Activated T-cell treated with anti-CD3 and anti-CD28 coated beads, Interleukin-2, amount 50 U/mL, for 72 hours (primary cell): Measurements from ENCODE around the gene CLEC19A. TPM values are rescaled to one million over a fixed set of nuclear protein-coding genes. Genes with fewer than 3 reads are reported as not detected.

ENCODE experiments used
- ATAC-seq, 2 donors: fragments of 150-1000 bp; cut with Tn5 transposase; replicated peaks in 1 of 2; 2 replicates each; pipeline ENCODE4 v1.10.0; 2021; ENCODE audit warnings: moderate library complexity in 2 of 2, mild to moderate bottlenecking in 1 of 2
- DNase-seq, 2 donors: peaks; one replicate each; pipeline ENCODE4 v3.0.0; 2021 to 2022; ENCODE audit warnings: mixed read lengths in 1 of 2
- H3K27ac Mint-ChIP-seq: one replicate; pipeline ENCODE4 v1.8.0; 2022; ENCODE audit warnings: mild to moderate bottlenecking, moderate library complexity, mixed read lengths
- H3K27me3 Mint-ChIP-seq: one replicate; pipeline ENCODE4 v1.8.0; 2022; ENCODE audit warnings: low read depth, mixed read lengths
- H3K36me3 Mint-ChIP-seq, 2 donors: one replicate each; pipeline ENCODE4 v1.8.0; 2022; ENCODE audit warnings: mixed read lengths in 2 of 2, mild to moderate bottlenecking in 1 of 2; ENCODE audit not compliant: insufficient read depth in 2 of 2
- H3K4me1 Mint-ChIP-seq: one replicate; pipeline ENCODE4 v1.8.0; 2022; ENCODE audit warnings: low read depth, mixed read lengths
- H3K4me3 Mint-ChIP-seq, 2 donors: one replicate each; pipeline ENCODE4 v1.8.0; 2022; ENCODE audit warnings: mild to moderate bottlenecking in 2 of 2, mixed read lengths in 2 of 2, moderate library complexity in 2 of 2
- H3K9me3 Mint-ChIP-seq, 2 donors: one replicate each; pipeline ENCODE4 v1.8.0; 2022; ENCODE audit warnings: mixed read lengths in 2 of 2
- total RNA-seq, 2 donors: library from RNA; stranded (reverse); gene quantifications; one replicate each; pipeline ENCODE4 v1.2.3, GENCODE V29; 2022

CLEC19A gene
- total RNA-seq, 2 donors from 2014 or later = not detected

- peaks cover 32% of the 10 kb centered on the region for H3K4me1 Mint-ChIP-seq
- no peak overlapping the region for H3K4me3 Mint-ChIP-seq
- H3K36me3 Mint-ChIP-seq = no peaks in the 10 kb centered on the region
- peaks cover 30% of the 10 kb centered on the region for H3K27me3 Mint-ChIP-seq
- no peak overlapping the region for H3K27ac Mint-ChIP-seq
- no peaks in the 10 kb centered on the region for H3K9me3 Mint-ChIP-seq
- DNase-seq = no peak
- ATAC-seq = no peak
Measured at GRCh38 chr16:19290860-19291259, 5.3 kb downstream of the CLEC19A start.

- Mint-ChIP-seq H3K4me3 (no peak overlapping the region), H3K36me3 (no peaks in the 10 kb centered on the region), H3K27ac (no peak overlapping the region), H3K27me3 (peaks cover 30% of the 10 kb centered on the region), H3K9me3 (no peaks in the 10 kb centered on the region), H3K4me1 (peaks cover 32% of the 10 kb centered on the region)
- ATAC-seq = peak in 1 of 2 donors; percentile 6
- peak; percentile 5 to 8 for DNase-seq
Measured at GRCh38 chr16:19291475-19291874, 5.9 kb downstream of the CLEC19A start.

DNA sequence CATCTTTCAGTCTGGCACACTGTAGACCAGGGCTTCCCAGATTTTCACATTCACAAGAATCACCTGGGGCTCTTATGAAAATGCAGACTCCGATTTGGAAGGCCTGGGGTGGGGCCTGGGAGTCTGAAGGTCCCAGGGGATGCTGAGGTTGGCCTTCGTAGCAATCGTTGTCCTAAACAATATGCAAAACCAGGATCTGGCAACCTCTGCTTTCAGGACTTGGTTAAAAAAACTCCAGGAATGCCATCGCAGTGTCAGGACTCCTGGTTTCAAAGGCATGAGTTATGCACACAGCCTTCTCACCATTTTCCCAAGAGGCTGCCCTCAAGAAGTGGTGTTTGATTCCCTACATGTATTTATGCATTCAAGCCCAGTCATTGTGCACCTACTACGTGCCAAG lies 6.7 kb downstream of the CLEC19A start:
- peaks cover 32% of the 10 kb centered on the region for H3K4me1 Mint-ChIP-seq
- no peaks in the 10 kb centered on the region for H3K9me3 Mint-ChIP-seq
- ATAC-seq = no peak

DNA sequence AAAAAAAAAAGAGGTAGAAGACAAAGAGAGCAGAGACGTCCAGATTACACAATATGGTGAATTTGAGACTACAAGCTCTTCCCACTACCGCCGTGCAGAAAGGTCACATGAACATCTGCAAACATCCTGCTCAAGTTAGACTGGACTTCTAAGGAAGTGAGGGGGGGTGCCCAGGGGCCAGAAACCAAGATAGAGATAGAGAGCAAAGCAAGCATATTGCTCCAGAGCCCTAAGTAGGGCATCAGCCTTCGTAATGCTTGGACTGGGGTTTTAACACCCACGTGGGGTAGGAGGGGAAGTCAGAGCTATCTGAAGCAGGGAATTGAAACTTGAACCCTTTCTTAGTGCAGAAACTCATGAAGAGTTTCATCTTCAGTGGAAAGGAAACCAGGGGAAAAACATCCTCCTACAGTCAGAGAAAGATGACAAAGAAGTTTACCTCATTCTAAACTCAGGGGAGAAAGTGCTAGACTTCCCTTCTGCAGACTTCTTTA lies 8.7 kb downstream of the CLEC19A start:
- peaks cover 25% of the 10 kb centered on the region for H3K27me3 Mint-ChIP-seq
- peak overlapping the region; percentile 54 to 68 for H3K4me3 Mint-ChIP-seq
- no peaks in the 10 kb centered on the region for H3K9me3 Mint-ChIP-seq
- peak; percentile 88 for ATAC-seq
- peaks cover 32% of the 10 kb centered on the region for H3K4me1 Mint-ChIP-seq
- peak; percentile 56 for DNase-seq
- peak overlapping the region; percentile 1 for H3K27ac Mint-ChIP-seq
- H3K36me3 Mint-ChIP-seq = no peaks in the 10 kb centered on the region

More for the DNA sequence above, 6.7 kb downstream of the CLEC19A start:
- no peak for DNase-seq
- H3K4me3 Mint-ChIP-seq = no peak overlapping the region
- H3K27me3 Mint-ChIP-seq = peaks cover 30% of the 10 kb centered on the region
- no peak overlapping the region for H3K27ac Mint-ChIP-seq
- no peaks in the 10 kb centered on the region for H3K36me3 Mint-ChIP-seq

DNA sequence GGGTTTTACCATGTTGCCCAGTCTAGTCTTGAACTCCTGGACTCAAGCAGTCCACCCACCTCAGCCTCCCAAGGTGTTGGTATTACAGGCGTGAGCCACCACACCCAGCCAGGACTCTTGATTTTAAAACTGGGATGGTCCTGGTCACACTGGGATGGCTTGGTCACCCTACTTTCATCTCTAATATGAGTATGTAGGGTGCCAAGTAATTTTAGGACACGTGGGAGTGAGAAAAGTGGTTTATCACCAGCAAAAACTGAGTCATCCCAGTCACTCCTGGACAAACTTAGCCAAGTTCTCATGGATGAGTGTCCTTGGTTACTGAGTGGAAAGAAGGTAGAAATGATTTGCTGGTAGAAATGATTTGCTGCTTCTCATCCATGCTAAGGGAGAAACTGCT lies 9.9 kb downstream of the CLEC19A start:
- H3K36me3 Mint-ChIP-seq = no peaks in the 10 kb centered on the region
- ATAC-seq = peak; percentile 38 to 68
- peaks cover 21% of the 10 kb centered on the region for H3K27me3 Mint-ChIP-seq
- DNase-seq = peak; percentile 4 to 23
- peaks cover 28% of the 10 kb centered on the region for H3K4me1 Mint-ChIP-seq
- peak overlapping the region; percentile 42 to 52 for H3K4me3 Mint-ChIP-seq
- H3K9me3 Mint-ChIP-seq = no peaks in the 10 kb centered on the region
- H3K27ac Mint-ChIP-seq = peak overlapping the region; percentile 20

- ATAC-seq (no peak), DNase-seq (no peak)
- H3K36me3 Mint-ChIP-seq = no peaks in the 10 kb centered on the region
- H3K9me3 Mint-ChIP-seq = no peaks in the 10 kb centered on the region
- H3K27me3 Mint-ChIP-seq = peaks cover 14% of the 10 kb centered on the region
- H3K4me3 Mint-ChIP-seq = no peak overlapping the region
- H3K27ac Mint-ChIP-seq = no peak overlapping the region
- H3K4me1 Mint-ChIP-seq = peaks cover 20% of the 10 kb centered on the region
Measured at GRCh38 chr16:19297454-19297853, 11.9 kb downstream of the CLEC19A start.

DNA sequence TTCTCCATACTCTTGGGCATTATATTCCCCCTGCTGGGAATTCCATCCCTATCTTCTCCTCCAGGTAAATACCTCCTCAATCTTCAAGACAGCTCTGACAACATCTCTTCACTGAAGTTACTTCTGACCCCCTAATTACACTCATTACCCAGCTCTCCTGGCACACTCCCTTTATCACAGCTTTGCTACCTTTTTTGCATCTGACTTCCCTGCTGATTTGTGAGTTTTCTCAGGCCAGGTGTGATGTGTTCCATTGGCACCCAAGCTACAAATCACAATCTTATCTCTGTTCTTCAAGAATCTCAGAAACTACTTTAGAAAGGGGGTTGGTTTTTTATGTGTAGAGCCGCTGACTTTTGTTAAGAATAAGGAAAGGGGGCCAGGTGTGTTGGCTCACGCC lies 14.0 kb downstream of the CLEC19A start:
- DNase-seq (no peak), ATAC-seq (no peak)
- H3K36me3 Mint-ChIP-seq = no peaks in the 10 kb centered on the region
- H3K27me3 Mint-ChIP-seq = peaks cover 7% of the 10 kb centered on the region
- no peak overlapping the region for H3K27ac Mint-ChIP-seq
- H3K4me1 Mint-ChIP-seq = peaks cover 9% of the 10 kb centered on the region
- no peak overlapping the region for H3K4me3 Mint-ChIP-seq
- no peaks in the 10 kb centered on the region for H3K9me3 Mint-ChIP-seq

DNA sequence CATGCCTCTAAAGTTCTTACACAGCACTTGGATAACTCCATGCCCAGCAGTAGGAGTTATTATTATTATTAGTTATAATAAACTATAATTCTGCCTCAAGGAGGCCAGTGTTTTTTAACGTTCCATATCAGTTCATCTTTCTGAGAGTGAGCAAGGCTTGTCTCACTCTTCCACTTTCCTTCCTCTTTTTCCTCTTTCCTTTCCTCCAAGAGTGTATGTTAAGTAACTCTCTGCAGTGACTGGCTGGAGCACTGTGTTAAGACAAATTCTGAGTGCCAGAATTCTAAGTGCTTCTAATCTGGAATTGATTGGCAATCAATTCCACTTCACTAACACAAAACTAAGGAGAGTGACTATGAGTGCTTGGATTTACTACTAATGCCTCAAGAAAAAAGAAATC lies 16.4 kb downstream of the CLEC19A start:
- DNase-seq = no peak
- no peaks in the 10 kb centered on the region for H3K9me3 Mint-ChIP-seq

DNA sequence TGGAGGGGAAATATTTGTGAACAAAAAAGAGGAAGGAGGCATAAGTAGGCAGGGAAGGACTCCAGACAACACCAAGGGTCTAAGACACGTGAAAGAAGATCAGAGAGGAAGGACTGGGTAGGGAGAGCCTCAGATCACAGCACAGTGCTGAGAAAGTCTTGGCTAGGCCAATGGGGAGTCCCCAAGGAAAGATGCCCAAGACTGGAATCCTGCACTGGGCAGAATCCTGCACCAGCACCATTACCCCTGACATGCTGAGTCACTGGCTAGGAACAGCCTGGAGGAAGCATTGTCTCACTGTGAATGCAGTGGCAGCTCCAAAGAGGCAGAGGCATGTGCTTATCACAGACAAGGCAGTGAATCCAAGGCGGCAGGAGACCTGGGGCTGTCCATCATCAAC lies 19.2 kb downstream of the CLEC19A start:
- ATAC-seq (no peak), DNase-seq (no peak)
- Mint-ChIP-seq H3K4me3 (no peak overlapping the region), H3K9me3 (peaks cover 0 to 4% of the 10 kb centered on the region in 2 donors), H3K27me3 (peaks cover 7% of the 10 kb centered on the region), H3K27ac (no peak overlapping the region), H3K4me1 (no peaks in the 10 kb centered on the region), H3K36me3 (no peaks in the 10 kb centered on the region)

More for the DNA sequence above, 16.4 kb downstream of the CLEC19A start:
- no peaks in the 10 kb centered on the region for H3K36me3 Mint-ChIP-seq
- H3K27me3 Mint-ChIP-seq = peaks cover 7% of the 10 kb centered on the region
- no peak overlapping the region for H3K27ac Mint-ChIP-seq
- H3K4me3 Mint-ChIP-seq = no peak overlapping the region
- H3K4me1 Mint-ChIP-seq = no peaks in the 10 kb centered on the region
- no peak for ATAC-seq

DNA sequence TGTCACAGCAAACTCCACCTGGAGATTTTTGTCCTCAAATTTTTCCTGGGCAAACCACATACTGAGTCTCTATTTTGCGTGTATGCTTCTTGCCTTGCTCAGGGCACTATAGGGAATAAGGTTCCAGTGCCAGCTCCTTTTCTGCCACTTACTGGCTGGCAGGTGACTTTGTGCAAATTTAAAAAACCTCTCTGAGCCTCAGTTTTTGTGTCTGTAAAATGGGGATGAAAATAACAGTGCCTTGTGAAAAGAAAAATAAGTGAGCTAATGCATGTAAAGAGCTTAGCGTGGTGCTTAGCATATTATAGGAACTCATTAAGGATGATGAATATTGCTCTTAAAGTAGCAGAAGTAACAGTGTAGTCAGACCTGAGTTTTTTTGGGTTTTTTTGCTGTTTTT lies 19.9 kb downstream of the CLEC19A start:
- Mint-ChIP-seq H3K27me3 (peaks cover 4% of the 10 kb centered on the region), H3K4me3 (no peak overlapping the region), H3K4me1 (no peaks in the 10 kb centered on the region), H3K27ac (no peak overlapping the region), H3K9me3 (peaks cover 0 to 4% of the 10 kb centered on the region in 2 donors), H3K36me3 (no peaks in the 10 kb centered on the region)
- DNase-seq (no peak), ATAC-seq (no peak)

DNA sequence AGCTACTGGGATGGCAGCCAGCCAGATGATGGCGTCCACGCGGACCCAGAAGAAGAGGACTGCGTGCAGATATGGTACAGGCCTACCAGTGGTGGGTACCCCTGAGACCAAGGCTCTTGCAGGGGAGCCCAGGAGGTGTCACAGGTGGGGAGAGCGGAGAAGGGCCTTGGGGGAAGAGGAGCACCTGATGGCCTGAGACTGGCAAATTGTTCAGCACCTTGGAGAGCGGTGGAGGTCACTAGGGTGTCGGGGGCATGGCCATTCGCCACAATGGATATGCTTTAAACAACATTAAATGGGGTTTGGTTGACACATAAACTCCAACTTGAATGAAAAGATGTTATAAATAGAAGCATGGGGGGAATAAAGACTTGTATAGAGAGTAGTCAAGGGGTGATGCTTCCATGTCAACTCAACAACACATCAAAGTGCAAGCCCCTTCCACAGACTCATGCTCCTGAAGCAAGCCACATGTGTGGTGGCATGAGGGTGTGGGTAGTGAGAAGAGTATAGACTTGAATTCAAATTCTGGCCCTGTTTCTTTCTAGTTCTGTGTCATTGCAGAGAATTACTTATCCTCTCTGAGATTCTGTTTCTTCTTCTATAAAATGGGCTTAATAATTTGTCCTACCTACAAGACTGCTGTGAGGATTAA lies 22.2 kb downstream of the CLEC19A start:
- peaks cover 0 to 4% of the 10 kb centered on the region in 2 donors for H3K9me3 Mint-ChIP-seq
- DNase-seq (no peak), ATAC-seq (no peak)
- no peaks in the 10 kb centered on the region for H3K27me3 Mint-ChIP-seq
- no peak overlapping the region for H3K4me3 Mint-ChIP-seq
- no peaks in the 10 kb centered on the region for H3K36me3 Mint-ChIP-seq
- no peaks in the 10 kb centered on the region for H3K4me1 Mint-ChIP-seq
- no peak overlapping the region for H3K27ac Mint-ChIP-seq

GRCh38 chr16:19308392-19308791 lies 22.9 kb downstream of the CLEC19A start:
- Mint-ChIP-seq H3K4me1 (no peaks in the 10 kb centered on the region), H3K27me3 (no peaks in the 10 kb centered on the region), H3K36me3 (no peaks in the 10 kb centered on the region), H3K9me3 (peaks cover 0 to 4% of the 10 kb centered on the region in 2 donors), H3K4me3 (no peak overlapping the region), H3K27ac (no peak overlapping the region)
- no peak for DNase-seq
- ATAC-seq = no peak

DNA sequence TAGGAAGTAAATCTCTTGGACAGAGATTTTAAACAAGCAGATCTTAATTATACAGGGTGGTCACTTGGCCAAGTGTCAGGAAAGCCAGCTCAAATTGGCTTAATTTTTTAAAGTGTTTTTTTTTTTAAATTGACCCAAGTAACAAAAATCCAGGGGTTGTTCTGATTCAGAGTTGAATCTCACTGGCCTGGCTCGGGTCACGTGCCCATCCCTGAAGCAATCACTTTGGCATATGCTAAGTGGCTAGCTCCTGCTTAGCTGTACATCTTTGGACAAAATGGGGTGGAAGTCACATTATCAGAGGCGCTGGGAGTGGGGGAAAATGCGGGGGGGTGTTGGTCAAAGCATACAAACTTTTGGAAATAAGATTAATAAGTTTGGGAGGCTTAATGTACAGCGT lies 23.6 kb downstream of the CLEC19A start:
- Mint-ChIP-seq H3K27ac (no peak overlapping the region), H3K4me1 (no peaks in the 10 kb centered on the region), H3K4me3 (no peak overlapping the region), H3K27me3 (no peaks in the 10 kb centered on the region), H3K36me3 (no peaks in the 10 kb centered on the region), H3K9me3 (peaks cover 0 to 4% of the 10 kb centered on the region in 2 donors)
- DNase-seq (no peak), ATAC-seq (no peak)
